Activated T-cell treated with anti-CD3 and anti-CD28 coated beads for 4 hours (primary cell): Measurements from ENCODE around the gene JADE3.

Experiments used
- DNase-seq: peaks from one replicate; pipeline ENCODE4 v3.0.0-alpha.2; 2020

JADE3 gene

GRCh38 chrX:47047989-47048388 is 135.8 kb downstream of the JADE3 start:
- DNase-seq: no peak

DNA sequence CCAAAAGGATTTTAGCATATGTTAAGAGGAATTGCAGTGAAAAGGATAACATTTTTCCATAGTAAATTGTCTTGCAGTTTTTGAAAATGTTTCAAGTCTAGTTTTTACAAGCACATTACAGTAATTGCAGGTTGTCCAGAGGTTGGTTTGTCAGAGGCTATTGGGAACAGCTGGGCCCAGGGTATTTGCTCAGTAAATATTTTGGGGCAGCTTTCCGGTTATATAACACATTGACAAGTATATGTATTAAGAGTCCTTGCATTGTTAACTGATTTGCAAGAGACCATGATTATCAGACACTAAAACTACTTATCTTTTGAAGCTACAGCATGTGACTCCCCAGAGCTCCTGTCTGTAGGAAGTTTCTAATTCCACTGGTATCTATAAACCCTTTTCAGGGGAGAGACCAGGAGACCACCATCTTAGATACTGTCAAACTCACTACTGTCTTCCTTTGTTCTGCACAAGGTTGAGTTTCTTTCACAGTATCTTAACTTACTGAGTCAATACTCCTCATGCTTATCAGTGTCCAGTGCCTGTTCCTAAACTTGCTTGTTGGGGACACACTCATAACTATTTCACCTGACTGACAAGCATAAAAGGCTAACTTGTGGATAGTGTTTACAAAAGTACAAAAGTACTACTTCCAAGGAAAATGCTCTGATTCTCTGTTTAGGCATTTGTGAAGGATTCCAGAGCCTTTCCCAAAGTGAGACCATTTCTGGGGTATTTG is 147.1 kb downstream of the JADE3 start:
- DNase-seq: no peak

DNA sequence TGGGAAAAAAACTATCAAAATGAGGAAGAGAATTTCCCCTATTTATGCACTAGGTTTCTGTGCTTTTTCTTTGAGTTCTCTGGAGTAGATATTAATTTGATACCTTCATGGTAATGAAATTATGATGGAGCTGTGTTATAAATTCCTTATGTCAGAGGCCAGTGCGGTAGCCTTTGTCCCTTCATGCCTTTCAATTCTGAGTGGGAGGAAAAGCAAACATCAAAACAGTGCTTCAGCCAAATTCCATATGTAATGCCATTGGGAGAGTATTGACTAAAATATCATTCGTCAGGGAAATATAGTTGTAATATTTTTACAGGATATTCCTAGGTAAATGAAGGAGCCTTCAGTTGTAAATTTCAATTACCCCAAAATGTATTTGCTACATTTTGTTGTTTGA is 148.5 kb downstream of the JADE3 start:
- DNase-seq: no peak

DNA sequence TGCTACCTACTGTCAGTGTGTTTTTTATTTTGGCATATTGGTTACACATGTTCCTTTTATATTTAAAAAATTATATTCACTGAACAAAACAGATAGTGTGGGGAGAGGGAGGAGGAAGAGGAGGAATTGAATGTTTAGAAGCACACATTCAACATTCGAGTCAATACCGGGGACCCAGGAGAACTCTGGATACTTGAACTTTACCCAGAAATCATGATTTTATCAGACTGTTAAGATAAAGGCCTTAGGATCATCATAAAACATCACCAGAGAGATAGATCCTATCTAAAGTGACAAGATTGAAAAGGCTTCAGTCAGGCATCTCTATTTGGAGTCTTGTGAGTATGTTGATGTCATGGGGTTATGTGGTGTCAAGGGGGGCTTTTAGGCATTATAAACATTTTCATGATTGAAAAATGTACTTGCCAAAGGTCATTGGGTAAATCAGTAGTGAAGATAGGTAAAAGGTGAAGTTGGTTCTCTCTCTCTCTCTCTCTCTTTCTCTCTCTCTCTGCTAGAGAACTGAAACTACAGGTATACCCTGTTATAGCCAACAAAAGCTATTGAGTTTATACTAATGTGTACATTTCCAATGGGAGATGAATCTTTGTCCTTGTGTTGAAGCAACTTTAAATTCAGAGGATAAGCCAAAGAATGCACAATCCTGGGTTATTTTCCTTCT is 149.2 kb downstream of the JADE3 start:
- no peak for DNase-seq

GRCh38 chrX:47063179-47063578 is 151.0 kb downstream of the JADE3 start:
- DNase-seq: no peak

DNA sequence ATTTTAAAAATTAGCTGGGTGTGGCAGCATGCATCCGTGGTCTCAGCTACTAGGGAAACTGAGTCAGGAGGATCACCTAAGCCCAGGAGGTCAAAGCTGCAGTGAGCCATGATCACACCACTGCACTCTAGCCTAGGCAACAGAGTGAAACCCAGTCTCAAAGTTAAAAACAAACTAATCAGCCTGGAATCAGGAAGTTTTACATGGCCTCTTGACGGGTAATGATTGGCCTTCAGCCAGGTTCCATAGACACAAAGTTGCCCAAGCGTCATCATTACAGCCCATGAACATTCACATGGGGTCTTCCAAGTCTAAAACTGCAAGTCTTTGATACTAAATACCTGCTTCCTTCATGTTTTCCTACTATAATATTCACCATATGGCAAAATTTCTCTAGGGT is 156.0 kb downstream of the JADE3 start:
- DNase-seq: no peak

DNA sequence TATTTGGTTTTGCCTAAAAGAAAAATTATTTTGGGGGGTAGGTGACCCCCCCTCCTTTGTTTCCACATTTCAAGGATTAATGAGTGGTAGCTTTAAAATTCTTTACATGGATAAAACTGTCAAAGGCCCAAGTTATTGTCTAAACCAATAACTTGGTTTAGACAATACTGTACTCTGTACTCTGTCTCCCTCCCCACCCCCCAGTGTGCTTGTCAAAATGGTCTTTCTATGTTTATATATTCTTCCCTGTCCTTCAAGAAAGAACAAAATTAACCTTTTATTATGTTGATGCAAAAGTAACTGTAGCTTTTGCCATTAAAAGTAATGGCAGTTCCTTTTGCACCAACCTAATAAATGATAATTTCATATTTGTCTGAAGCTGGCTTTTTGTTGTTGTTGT is 156.5 kb downstream of the JADE3 start:
- no peak for DNase-seq

- DNase-seq: no peak
These were observed 166.2 kb downstream of the JADE3 start, which contains the start of gene RGN for GRCh38 chrX:47078129-47079043. RGN (plus strand) TSS chrX:47078443; CDS start chrX:47081145, 2,702 bp downstream.

- no peak for DNase-seq
These were observed 168.1 kb downstream of the JADE3 start for GRCh38 chrX:47080215-47080914.

DNA sequence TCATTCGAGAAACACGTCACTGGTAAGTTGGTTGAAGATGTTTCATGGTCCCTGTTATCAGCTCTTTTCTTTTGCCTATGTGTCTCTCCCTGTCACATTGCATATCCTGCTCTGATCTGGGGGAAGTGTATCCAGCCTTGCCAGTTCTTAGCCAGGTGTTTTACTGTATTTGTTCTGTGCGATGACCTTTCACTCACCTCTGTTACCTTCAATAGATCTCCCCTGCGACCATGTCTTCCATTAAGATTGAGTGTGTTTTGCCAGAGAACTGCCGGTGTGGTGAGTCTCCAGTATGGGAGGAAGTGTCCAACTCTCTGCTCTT is 168.7 kb downstream of the JADE3 start:
- no peak for DNase-seq

DNA sequence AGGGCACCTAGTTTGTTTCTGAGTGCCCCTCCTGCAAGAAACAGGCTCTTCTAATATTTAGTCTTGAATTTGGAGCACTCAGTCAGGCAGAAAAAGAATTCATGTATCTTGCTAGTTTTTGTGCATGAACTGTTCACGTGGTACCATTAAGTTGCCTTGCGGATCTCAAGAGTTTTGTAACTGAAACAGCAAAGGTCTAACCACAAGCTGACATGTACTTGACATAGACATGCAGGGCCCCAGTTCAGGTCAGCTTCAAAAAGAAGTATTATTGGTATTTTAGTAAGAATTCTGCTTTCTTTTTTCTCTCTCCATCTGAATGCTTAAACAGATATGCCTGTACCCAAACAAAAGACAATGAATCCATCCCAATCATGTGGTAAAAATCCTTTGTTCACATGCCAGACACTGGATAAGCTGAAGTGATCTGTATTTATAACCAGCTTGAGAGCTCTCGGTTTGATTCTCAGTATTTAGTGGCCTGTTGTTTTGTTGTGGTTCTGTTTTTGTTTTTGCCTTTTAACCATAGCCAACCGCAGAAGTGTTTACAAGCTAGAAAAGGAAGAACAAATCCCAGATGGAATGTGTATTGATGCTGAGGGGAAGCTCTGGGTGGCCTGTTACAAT is 179.0 kb downstream of the JADE3 start:
- DNase-seq: no peak

DNA sequence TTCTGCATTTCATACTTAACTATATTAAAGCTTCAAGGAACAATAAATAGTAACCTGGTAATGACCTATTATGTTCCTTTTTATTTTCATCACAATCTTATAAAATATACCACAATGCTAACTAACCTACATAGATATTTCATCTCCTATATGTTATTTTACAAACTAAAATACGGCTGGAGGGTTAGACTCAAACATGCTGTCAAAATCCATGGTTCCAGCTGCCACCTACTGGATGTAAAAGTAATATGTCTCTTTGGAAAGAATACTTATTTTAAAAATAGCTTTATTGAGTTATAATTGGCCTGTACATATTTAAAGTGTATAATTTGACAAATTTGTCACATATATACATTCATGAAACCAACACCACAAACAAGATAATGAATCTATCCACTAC is 181.0 kb downstream of the JADE3 start:
- no peak for DNase-seq

DNA sequence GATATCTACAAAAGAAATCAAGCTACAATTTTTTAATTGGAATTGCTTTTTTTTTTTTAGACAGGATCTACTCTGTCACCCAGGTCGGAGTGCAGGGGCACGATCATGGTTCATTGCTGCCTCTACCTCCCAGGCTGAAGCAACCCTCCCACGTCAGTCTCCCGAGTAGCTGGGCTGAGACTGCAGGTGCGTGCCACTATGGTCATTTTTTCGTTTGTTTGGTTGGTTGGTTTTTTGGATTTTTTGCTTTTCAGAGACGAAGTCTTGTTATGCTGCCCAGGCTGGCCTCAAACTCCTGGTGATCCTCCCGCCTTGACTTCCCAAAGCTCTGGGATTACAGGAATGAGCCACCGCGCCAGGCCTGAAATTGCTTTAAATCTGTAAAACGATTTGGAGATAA is 181.6 kb downstream of the JADE3 start:
- no peak for DNase-seq

DNA sequence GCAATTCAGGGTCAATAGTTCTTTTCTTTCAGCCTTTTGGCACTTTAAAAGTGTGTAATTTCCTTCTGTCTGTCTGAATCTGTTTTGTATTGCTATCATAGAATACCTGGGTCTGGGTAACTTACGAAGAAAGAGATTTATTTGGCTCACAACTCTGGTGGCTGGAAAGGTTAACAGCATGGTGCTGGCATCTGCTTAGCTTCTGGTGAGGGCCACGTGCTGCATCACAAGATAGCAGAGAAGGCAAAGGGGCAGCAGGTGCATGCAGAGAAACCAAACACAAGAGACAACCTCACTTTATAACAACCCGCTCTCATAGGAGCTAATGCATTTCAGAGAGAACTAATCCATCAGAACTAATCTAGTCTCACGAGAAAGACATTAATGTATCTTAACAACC is 184.8 kb downstream of the JADE3 start:
- DNase-seq: no peak

- DNase-seq: no peak
These were observed 186.3 kb downstream of the JADE3 start for GRCh38 chrX:47098338-47099094.

DNA sequence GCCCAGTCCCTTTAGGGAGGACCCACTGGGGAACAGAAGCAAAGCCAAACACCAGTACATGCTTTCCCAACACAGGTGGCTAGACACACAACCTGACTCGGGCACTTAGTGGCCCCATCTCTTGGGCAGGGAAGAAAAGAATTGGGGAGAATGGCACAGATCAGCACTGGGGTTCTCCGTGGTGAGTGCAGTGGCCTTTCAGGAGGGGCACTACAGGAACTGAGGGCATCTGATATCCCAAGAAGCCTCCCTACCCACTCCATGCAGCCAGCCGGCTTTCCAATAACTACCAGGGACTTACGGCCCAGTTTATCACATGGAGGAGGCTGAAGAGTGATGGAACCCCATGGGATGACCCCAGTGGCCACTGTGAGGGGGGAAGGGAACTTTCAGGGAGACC is 189.0 kb downstream of the JADE3 start:
- DNase-seq: no peak
